ENCODE results near the gene MAB21L3.

The MAB21L3 gene

DNA sequence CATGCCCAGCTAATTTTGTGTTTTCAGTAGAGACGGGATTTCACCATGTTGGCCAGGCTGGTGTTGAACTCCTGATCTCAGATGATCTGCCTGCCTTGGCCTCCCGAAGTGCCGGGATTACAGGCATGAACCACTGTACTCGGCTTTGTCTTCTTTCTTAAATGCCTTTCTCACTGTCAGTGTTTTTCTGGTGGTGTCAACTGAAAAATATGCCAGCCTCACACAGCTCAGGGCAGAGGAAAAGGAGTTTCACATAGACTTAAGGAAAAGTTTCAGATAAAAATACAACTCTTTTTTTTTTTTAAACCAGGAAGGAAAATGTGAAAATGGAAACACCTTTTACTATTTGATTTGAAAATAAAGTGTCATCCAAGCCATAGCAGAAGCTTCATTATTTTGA is 4.6 kb upstream of the MAB21L3 start:
- Histone ChIP-seq H3K4me2 (ENCODE audit: low read length, poor library complexity, severe bottlenecking) (no peak overlapping the region), H3K23ac (ENCODE audit: low read length in 2 of 2) (no peak overlapping the region), H2AFZ (ENCODE audit: low read depth, low read length) (no peak overlapping the region), H3K27ac (ENCODE audit: low read length, poor library complexity, severe bottlenecking) (peak overlapping the region; percentile 21), H2BK120ac (ENCODE audit: low read depth, low read length) (no peak overlapping the region), H2AK5ac (ENCODE audit: low read length, severe bottlenecking) (no peak overlapping the region), H4K91ac (ENCODE audit: low read length) (no peak overlapping the region), H3K36me3 (ENCODE audit: control insufficient read depth in 1 of 2, insufficient read depth in 2 of 2, low read depth in 1 of 2, low read length in 2 of 2) (no peaks in the 10 kb centered on the region), H2BK5ac (ENCODE audit: low read depth, low read length, poor library complexity, severe bottlenecking) (no peak overlapping the region), H3K14ac (ENCODE audit: low read length in 2 of 2) (no peak overlapping the region), H4K8ac (ENCODE audit: low read length) (no peak overlapping the region), H3K4me1 (ENCODE audit: control insufficient read depth, insufficient read depth, low read depth, low read length) (peaks cover 8% of the 10 kb centered on the region), H3K27me3 (ENCODE audit: control insufficient read depth in 1 of 2, insufficient read depth in 1 of 2, low read length in 2 of 2) (no peaks in the 10 kb centered on the region), H2BK12ac (ENCODE audit: low read length in 2 of 2) (no peak overlapping the region), H3K9me3 (ENCODE audit: control insufficient read depth, low read length) (no peaks in the 10 kb centered on the region), H3K79me1 (replicated peaks; ENCODE audit: low read length, poor library complexity, severe bottlenecking) (no peaks in the 10 kb centered on the region), H2BK15ac (ENCODE audit: low read depth, poor library complexity, severe bottlenecking) (no peak overlapping the region), H3K4me3 (ENCODE audit: insufficient read depth in 1 of 2, low read depth in 1 of 2, low read length in 2 of 2) (no peak overlapping the region), H3K4ac (ENCODE audit: low read depth in 1 of 2, low read length in 2 of 2) (no peak overlapping the region), H3K18ac (ENCODE audit: low read depth in 1 of 2, low read length in 2 of 2) (no peak overlapping the region), H3K9ac (ENCODE audit: low read length) (no peak overlapping the region)
- no peak for DNase-seq
- 89% methylated on average over 4 of the region's 4 CpGs for WGBS

DNA sequence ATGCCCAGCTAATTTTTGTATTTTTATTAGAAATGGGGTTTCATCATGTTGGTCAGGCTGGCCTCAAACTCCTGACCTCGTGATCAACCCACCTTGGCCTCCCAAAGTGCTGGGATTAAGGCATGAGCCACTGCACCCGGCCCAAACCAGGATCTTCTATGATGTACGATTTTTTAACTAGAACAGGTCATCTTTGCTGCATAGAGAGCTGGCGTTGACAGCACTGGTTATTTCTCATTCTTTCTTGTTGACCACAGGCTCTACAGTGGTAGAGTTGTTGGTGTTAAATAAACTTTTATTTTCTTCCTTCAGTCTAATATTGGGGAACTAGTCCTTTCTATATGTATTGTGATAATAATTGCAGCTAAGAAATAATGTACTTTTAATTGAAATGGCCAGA is 3.8 kb upstream of the MAB21L3 start:
- Histone ChIP-seq H2AFZ (ENCODE audit: low read depth, low read length) (no peak overlapping the region), H3K27me3 (ENCODE audit: control insufficient read depth in 1 of 2, insufficient read depth in 1 of 2, low read length in 2 of 2) (no peaks in the 10 kb centered on the region), H3K18ac (ENCODE audit: low read depth in 1 of 2, low read length in 2 of 2) (no peak overlapping the region), H2AK5ac (ENCODE audit: low read length, severe bottlenecking) (no peak overlapping the region), H4K8ac (ENCODE audit: low read length) (no peak overlapping the region), H2BK15ac (ENCODE audit: low read depth, poor library complexity, severe bottlenecking) (no peak overlapping the region), H3K4me3 (ENCODE audit: insufficient read depth in 1 of 2, low read depth in 1 of 2, low read length in 2 of 2) (no peak overlapping the region), H3K79me1 (replicated peaks; ENCODE audit: low read length, poor library complexity, severe bottlenecking) (no peaks in the 10 kb centered on the region), H3K36me3 (ENCODE audit: control insufficient read depth in 1 of 2, insufficient read depth in 2 of 2, low read depth in 1 of 2, low read length in 2 of 2) (no peaks in the 10 kb centered on the region), H3K27ac (ENCODE audit: low read length, poor library complexity, severe bottlenecking) (no peak overlapping the region), H3K9ac (ENCODE audit: low read length) (no peak overlapping the region), H3K4me2 (ENCODE audit: low read length, poor library complexity, severe bottlenecking) (no peak overlapping the region), H3K9me3 (ENCODE audit: control insufficient read depth, low read length) (no peaks in the 10 kb centered on the region), H2BK12ac (ENCODE audit: low read length in 2 of 2) (no peak overlapping the region), H3K4me1 (ENCODE audit: control insufficient read depth, insufficient read depth, low read depth, low read length) (peaks cover 10% of the 10 kb centered on the region), H3K23ac (ENCODE audit: low read length in 2 of 2) (no peak overlapping the region), H3K14ac (ENCODE audit: low read length in 2 of 2) (no peak overlapping the region), H2BK5ac (ENCODE audit: low read depth, low read length, poor library complexity, severe bottlenecking) (no peak overlapping the region), H2BK120ac (ENCODE audit: low read depth, low read length) (no peak overlapping the region), H4K91ac (ENCODE audit: low read length) (no peak overlapping the region), H3K4ac (ENCODE audit: low read depth in 1 of 2, low read length in 2 of 2) (no peak overlapping the region)
- no peak for DNase-seq
- WGBS, result 85% methylated on average over 4 of the region's 4 CpGs

DNA sequence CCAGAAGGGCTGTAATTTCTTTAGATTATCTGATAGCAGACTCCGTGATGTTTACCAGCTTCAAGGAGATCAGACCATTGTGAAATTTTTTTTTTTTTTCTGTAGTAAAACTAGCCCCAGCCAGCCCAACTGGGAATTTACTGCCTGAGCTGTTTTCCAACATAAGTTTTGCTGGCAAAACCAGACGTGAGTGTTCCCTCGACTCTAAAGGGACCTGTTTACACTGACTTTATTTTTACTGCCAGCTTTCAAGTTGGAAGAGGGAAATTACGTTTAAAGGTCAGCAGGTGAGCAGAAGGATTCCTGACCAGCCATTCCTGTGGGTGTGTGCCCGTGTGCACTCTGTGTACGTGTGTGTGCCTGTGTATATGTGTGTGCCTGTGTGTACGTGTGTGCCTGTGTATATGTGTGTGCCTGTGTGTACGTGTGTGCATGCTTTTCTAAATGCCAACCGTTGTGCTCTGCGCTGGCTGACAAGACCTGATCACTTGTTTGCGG is 374 bp downstream of the MAB21L3 start:
- Histone ChIP-seq H3K36me3 (ENCODE audit: control insufficient read depth in 1 of 2, insufficient read depth in 2 of 2, low read depth in 1 of 2, low read length in 2 of 2) (no peaks in the 10 kb centered on the region), H3K9me3 (ENCODE audit: control insufficient read depth, low read length) (no peaks in the 10 kb centered on the region), H3K23ac (ENCODE audit: low read length in 2 of 2) (peak overlapping the region in 1 of 2 experiments; percentile 72), H3K4me3 (ENCODE audit: insufficient read depth in 1 of 2, low read depth in 1 of 2, low read length in 2 of 2) (no peak overlapping the region), H2BK120ac (ENCODE audit: low read depth, low read length) (no peak overlapping the region), H2AFZ (ENCODE audit: low read depth, low read length) (no peak overlapping the region), H3K4ac (ENCODE audit: low read depth in 1 of 2, low read length in 2 of 2) (no peak overlapping the region), H4K8ac (ENCODE audit: low read length) (no peak overlapping the region), H2AK5ac (ENCODE audit: low read length, severe bottlenecking) (peak overlapping the region; percentile 74), H2BK15ac (ENCODE audit: low read depth, poor library complexity, severe bottlenecking) (no peak overlapping the region), H2BK5ac (ENCODE audit: low read depth, low read length, poor library complexity, severe bottlenecking) (no peak overlapping the region), H4K91ac (ENCODE audit: low read length) (no peak overlapping the region), H3K14ac (ENCODE audit: low read length in 2 of 2) (peak overlapping the region in 1 of 2 experiments; percentile 93), H3K18ac (ENCODE audit: low read depth in 1 of 2, low read length in 2 of 2) (peak overlapping the region in 1 of 2 experiments; percentile 48), H3K4me1 (ENCODE audit: control insufficient read depth, insufficient read depth, low read depth, low read length) (peaks cover 17% of the 10 kb centered on the region), H2BK12ac (ENCODE audit: low read length in 2 of 2) (peak overlapping the region in 1 of 2 experiments; percentile 63), H3K9ac (ENCODE audit: low read length) (peak overlapping the region; percentile 50), H3K4me2 (ENCODE audit: low read length, poor library complexity, severe bottlenecking) (no peak overlapping the region), H3K27ac (ENCODE audit: low read length, poor library complexity, severe bottlenecking) (no peak overlapping the region), H3K27me3 (ENCODE audit: control insufficient read depth in 1 of 2, insufficient read depth in 1 of 2, low read length in 2 of 2) (no peaks in the 10 kb centered on the region), H3K79me1 (replicated peaks; ENCODE audit: low read length, poor library complexity, severe bottlenecking) (no peaks in the 10 kb centered on the region)
- 45% methylated on average over 11 of the region's 11 CpGs for WGBS
- DNase-seq, result no peak

GRCh38 chr1:116112388-116113140 is 1.4 kb downstream of the MAB21L3 start:
- Histone ChIP-seq H3K27me3 (ENCODE audit: control insufficient read depth in 1 of 2, insufficient read depth in 1 of 2, low read length in 2 of 2) (no peaks in the 10 kb centered on the region), H2BK15ac (ENCODE audit: low read depth, poor library complexity, severe bottlenecking) (no peak overlapping the region), H2BK120ac (ENCODE audit: low read depth, low read length) (no peak overlapping the region), H3K4me3 (ENCODE audit: insufficient read depth in 1 of 2, low read depth in 1 of 2, low read length in 2 of 2) (no peak overlapping the region), H2AFZ (ENCODE audit: low read depth, low read length) (no peak overlapping the region), H3K9ac (ENCODE audit: low read length) (no peak overlapping the region), H2BK5ac (ENCODE audit: low read depth, low read length, poor library complexity, severe bottlenecking) (no peak overlapping the region), H3K18ac (ENCODE audit: low read depth in 1 of 2, low read length in 2 of 2) (no peak overlapping the region), H4K8ac (ENCODE audit: low read length) (no peak overlapping the region), H3K14ac (ENCODE audit: low read length in 2 of 2) (no peak overlapping the region), H2BK12ac (ENCODE audit: low read length in 2 of 2) (no peak overlapping the region), H3K4me2 (ENCODE audit: low read length, poor library complexity, severe bottlenecking) (no peak overlapping the region), H3K36me3 (ENCODE audit: control insufficient read depth in 1 of 2, insufficient read depth in 2 of 2, low read depth in 1 of 2, low read length in 2 of 2) (no peaks in the 10 kb centered on the region), H3K9me3 (ENCODE audit: control insufficient read depth, low read length) (no peaks in the 10 kb centered on the region), H2AK5ac (ENCODE audit: low read length, severe bottlenecking) (peak overlapping the region; percentile 19), H3K23ac (ENCODE audit: low read length in 2 of 2) (no peak overlapping the region), H3K27ac (ENCODE audit: low read length, poor library complexity, severe bottlenecking) (no peak overlapping the region), H3K4me1 (ENCODE audit: control insufficient read depth, insufficient read depth, low read depth, low read length) (peaks cover 17% of the 10 kb centered on the region), H3K79me1 (replicated peaks; ENCODE audit: low read length, poor library complexity, severe bottlenecking) (no peaks in the 10 kb centered on the region), H3K4ac (ENCODE audit: low read depth in 1 of 2, low read length in 2 of 2) (no peak overlapping the region), H4K91ac (ENCODE audit: low read length) (no peak overlapping the region)
- no peak for DNase-seq
- WGBS, result 95% methylated on average over 4 of the region's 4 CpGs
